ENCODE measurements around the gene ENTPD6.

GRCh38 chr20:25257130-25257529, 61.6 kb downstream of the ENTPD6 start:
- TF ChIP-seq GATA3 (IDR thresholded peaks at IDR 0.05; ENCODE audit: low read depth, low read length) (no peak), GATA2 (IDR thresholded peaks at IDR 0.05; ENCODE audit: low read depth, low read length) (no peak)
